DMS114 treated with DMSO at 0.1 percent for 48 hours (cell line): ENCODE measurements around the gene LRGUK.

Experiments
- DNase-seq: peaks from one replicate; lab custom pipeline; 2025; ENCODE audit not compliant: unreplicated experiment; lab: John Stamatoyannopoulos, UW

Gene LRGUK

DNA sequence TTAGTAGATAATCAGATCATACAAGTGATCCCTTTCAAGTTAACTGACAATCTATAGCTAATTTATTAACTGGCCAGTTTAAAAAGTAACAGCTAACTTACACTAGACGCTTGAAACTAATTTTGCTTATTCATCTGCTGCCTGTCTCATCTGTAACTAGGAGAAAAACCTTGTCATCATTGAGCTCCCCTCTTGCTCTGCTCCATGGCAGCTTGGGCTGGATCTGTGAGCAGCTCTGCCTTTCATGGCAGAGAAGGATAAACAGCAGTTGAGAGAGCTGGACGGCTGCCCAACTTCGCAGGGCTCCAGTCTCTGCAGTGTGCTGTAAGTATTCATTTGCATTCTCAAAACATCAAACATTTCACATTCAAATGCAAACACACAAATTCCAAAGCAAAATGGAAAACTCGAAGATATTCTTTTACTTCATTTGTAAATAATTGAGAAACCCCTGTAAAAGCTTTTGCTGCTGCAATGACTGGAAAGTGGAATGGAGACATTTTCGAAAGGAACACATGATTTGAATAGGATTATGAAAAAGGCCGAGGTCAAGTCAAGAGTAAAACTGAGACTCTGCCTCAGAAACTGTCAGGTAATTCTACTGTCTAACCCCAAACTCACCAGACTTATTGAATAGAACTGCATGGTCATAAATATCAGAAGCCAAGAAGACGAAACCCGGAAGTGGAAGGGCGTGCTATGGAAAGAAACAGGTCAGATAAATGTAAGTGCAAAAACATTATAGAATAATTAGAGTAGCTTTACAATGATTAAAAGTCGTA, 172.0 kb downstream of the LRGUK start:
- no peak for DNase-seq

DNA sequence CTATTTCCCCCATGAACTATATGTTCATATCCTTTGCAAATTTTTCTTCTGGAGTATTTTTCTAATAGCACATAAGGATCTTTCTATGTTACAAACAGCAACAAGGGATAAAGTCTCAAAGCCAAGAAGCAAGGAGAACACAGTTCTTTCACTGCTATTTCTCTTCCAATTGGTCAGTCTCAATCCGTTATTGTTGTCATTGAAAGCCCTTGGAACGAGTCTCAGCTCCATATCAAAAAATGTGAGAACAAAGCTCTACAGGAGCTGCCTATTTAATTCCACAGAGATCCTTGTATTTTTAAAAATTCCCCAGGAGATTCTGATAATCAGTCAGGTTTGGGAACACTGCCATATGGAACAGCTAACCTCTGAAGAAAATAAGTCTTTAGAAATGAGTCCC, 173.8 kb downstream of the LRGUK start:
- DNase-seq, result no peak

DNA sequence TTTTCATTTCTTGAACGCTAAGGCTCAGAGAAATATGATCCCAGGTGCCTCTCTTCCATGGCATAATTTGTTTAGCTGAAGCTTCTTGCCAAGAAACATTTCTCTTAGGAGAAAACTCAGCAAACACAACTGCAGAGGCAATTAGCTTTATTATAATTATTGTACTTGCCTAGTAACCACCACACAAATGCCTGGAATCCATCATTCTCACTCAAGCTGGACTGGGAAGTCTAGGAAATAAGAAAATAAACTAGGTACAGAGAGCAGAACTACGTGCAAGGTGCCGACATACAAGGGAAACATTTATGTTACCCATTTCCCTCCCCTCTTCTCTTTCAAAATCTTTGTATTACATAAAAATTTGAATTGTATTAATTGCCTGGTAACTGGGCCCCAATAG, 174.5 kb downstream of the LRGUK start:
- DNase-seq, result no peak

DNA sequence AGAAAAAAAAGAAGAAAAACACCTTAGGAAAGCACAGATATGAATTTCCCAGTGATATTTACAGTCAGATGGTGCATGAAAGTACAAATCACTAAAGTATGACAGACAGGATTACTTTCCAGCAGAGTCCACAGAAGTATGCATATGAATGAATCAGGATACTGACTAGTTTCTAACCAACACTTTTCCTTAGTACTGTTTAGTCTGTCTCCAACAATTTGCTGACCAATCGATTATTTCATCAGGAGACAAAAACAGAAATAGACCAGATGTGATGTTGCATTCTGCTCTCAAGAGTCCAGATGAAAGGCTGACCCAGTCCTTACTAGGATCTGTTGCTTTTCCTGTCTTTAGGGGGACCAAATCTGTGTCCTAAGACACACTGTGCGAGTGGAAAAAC, 175.0 kb downstream of the LRGUK start:
- no peak for DNase-seq

DNA sequence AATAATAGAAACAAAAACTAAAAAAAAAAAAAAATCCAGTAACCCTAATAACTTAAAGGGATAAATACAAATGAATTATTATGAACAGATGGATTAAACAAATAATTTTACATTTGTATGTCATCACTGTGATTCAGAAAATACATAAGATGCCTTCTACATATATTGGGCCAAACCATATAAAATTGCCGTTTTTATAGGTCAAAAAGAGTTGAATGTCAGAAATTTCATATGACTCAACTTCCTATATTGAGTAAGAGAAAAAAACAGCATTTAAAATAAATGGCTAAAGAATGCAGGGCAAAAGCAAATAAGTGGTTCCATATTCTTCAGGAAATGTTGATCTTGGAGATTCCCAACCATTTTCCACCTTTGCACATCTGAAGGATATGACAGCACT, 180.2 kb downstream of the LRGUK start:
- no peak for DNase-seq

DNA sequence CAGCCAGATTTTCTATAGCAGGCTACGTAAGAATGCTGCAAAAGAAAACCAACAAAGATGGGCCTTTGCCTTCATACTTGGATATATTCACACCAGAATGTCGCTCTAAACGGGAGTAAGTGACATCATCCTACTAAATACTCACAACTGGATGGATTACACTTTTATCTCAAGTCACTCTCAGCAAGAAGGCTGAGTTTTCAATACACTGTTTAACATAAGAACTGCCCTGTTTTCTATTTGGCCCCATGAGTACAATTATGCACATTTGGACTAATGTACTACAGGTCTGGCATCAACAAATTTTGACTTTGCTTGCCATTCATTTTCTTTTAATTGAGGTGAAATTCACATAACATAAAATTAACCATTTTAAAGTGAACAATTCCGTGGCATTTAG, 181.4 kb downstream of the LRGUK start:
- no peak for DNase-seq

DNA sequence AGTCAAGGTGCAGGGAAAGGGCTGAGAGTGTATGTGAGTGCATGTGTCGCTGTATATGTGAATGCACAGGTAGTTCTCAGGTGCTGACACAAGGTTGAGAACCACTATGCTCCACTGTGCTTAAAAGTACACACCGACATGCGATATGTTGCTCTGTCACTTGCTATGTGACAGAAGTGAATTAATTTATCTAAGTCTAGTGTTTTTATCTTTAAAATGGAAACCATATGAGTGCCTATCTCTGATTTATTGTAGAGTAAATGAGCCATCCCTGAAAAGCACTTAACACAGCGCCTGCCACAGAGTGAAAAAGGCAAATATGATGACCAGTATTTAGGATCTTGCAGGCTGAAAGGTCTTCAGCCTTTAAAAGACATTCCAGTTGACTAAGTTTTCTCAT, 184.7 kb downstream of the LRGUK start:
- no peak for DNase-seq

DNA sequence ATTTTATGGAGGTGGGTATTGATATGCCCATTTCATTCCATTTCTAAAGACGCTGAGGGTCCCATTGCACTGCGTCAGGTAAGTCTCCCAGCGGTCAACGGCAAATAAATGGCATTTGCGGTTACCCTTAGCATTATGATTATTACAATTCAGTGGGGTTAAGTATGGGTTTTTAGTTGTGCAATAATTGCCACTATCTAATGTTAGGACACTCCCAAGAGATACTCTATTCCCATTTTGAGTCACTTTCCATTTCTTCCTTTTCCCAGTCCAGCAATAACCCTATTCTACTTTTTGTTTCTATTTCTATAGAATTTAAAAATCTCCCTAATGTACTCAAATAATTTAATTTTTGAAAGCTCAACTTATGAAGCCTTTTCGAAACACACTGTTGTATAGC, 185.6 kb downstream of the LRGUK start:
- DNase-seq, result no peak

DNA sequence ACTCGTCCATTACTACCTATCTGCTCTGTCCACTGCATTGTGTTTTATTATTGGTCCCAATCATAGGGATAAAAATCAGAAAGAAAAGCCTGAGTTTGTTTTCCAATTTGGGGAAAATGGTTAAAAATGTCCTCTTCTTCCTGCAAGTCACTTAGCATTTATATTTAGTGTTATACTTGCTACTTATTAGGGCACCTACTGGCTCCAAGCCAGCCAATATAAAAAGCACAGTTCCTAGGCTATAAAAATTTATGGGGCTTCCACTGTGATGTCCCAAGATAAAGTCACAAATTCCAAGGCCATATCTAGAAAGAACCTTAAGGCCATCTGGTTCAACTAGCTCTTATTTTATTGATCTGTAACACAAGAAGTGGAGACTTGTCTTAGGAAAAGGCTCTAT, 186.4 kb downstream of the LRGUK start:
- DNase-seq, result no peak
